WTC11 (cell line): ENCODE results near the gene RTCA. TPM values are rescaled to one million over a fixed set of nuclear protein-coding genes. Genes with fewer than 3 reads are reported as not detected.

Experiments used
- ATAC-seq: fragments of 200-7000 bp; cut with Tn5 transposase; 2 replicates; pipeline ENCODE4 v1.10.0; 2021; ENCODE audit warnings: mild to moderate bottlenecking, moderate library complexity
- CTCF ChIA-PET: fragments of 300-600 bp; sonication (Branson Sonifier 250); formaldehyde crosslinking; loops from one replicate; lab custom pipeline; 2021; ENCODE audit warnings: antibody characterized with exemption; lab: Charles Lee
- POLR2A ChIA-PET: fragments of 350-600 bp; sonication (Branson Sonifier 250); formaldehyde crosslinking; loops from one replicate; lab custom pipeline; 2021; ENCODE audit warnings: antibody characterized with exemption; lab: Charles Lee
- DNase-seq: peaks from one replicate; pipeline ENCODE4 v3.0.0; 2021; ENCODE audit warnings: low spot score
- H3K27ac Mint-ChIP-seq: 2 replicates; pipeline ENCODE4 v1.8.0; 2021; ENCODE audit warnings: mixed read lengths
- H3K27me3 Mint-ChIP-seq: 2 replicates; pipeline ENCODE4 v1.8.0; 2021; ENCODE audit warnings: low read depth, mild to moderate bottlenecking, moderate library complexity, mixed read lengths
- H3K36me3 Mint-ChIP-seq: 2 replicates; pipeline ENCODE4 v1.8.0; 2021; ENCODE audit warnings: mixed read lengths
- H3K4me1 Mint-ChIP-seq: 2 replicates; pipeline ENCODE4 v1.8.0; 2022; ENCODE audit warnings: mixed read lengths
- H3K4me3 Mint-ChIP-seq: 2 replicates; pipeline ENCODE4 v1.8.0; 2021; ENCODE audit warnings: mild to moderate bottlenecking, moderate library complexity, mixed read lengths
- H3K9me3 Mint-ChIP-seq: 2 replicates; pipeline ENCODE4 v1.8.0; 2021; ENCODE audit warnings: mixed read lengths
- ATF2 ChIP-seq: sonication (generic); formaldehyde crosslinking; IDR thresholded peaks from 2 replicates; pipeline ENCODE4 v1.8.1; 2022; ENCODE audit warnings: low read depth, missing genetic modification reagents, borderline replicate concordance
- CREB1 ChIP-seq: sonication (generic); formaldehyde crosslinking; IDR thresholded peaks from 2 replicates; pipeline ENCODE4 v1.8.0; 2023; ENCODE audit warnings: mild to moderate bottlenecking, missing genetic modification reagents
- EMX1 ChIP-seq: fragments of 250-450 bp; sonication (Bioruptor Pico); IDR thresholded peaks from 2 replicates; pipeline ENCODE4 v1.8.0; 2021; ENCODE audit warnings: mild to moderate bottlenecking
- ETV6 ChIP-seq: sonication (generic); formaldehyde crosslinking; IDR thresholded peaks from 2 replicates; pipeline ENCODE4 v1.8.1; 2022; ENCODE audit warnings: mild to moderate bottlenecking, missing genetic modification reagents
- FOXP4 ChIP-seq: sonication (generic); formaldehyde crosslinking; IDR thresholded peaks from 2 replicates; pipeline ENCODE4 v1.8.0; 2022; ENCODE audit warnings: mild to moderate bottlenecking, missing genetic modification reagents
- GABPB1 ChIP-seq: sonication (generic); formaldehyde crosslinking; IDR thresholded peaks from 2 replicates; pipeline ENCODE4 v1.8.1; 2023; ENCODE audit warnings: mild to moderate bottlenecking, missing genetic modification reagents
- HMGXB4 ChIP-seq: sonication (generic); formaldehyde crosslinking; IDR thresholded peaks from 2 replicates; pipeline ENCODE4 v1.8.1; 2023; ENCODE audit warnings: mild to moderate bottlenecking, moderate library complexity, missing genetic modification reagents
- JUN ChIP-seq: sonication (generic); formaldehyde crosslinking; IDR thresholded peaks from 2 replicates; pipeline ENCODE4 v1.8.0; 2023; ENCODE audit warnings: mild to moderate bottlenecking, missing genetic modification reagents
- MAX ChIP-seq: sonication (generic); formaldehyde crosslinking; IDR thresholded peaks from 2 replicates; pipeline ENCODE4 v1.8.0; 2022; ENCODE audit warnings: mild to moderate bottlenecking, missing genetic modification reagents
- MXD4 ChIP-seq: fragments of 250-450 bp; sonication (Bioruptor Pico); IDR thresholded peaks from 2 replicates; pipeline ENCODE4 v1.8.0; 2021; ENCODE audit warnings: mild to moderate bottlenecking, moderate library complexity, borderline replicate concordance
- NR1H2 ChIP-seq: sonication (generic); formaldehyde crosslinking; IDR thresholded peaks from 2 replicates; pipeline ENCODE4 v1.9.0; 2021; ENCODE audit warnings: mild to moderate bottlenecking, moderate library complexity, missing genetic modification reagents
- TCF7 ChIP-seq: sonication (generic); formaldehyde crosslinking; IDR thresholded peaks from 2 replicates; pipeline ENCODE4 v1.8.0; 2022; ENCODE audit warnings: mild to moderate bottlenecking, low read depth, missing genetic modification reagents, moderate library complexity
- TEAD4 ChIP-seq: sonication (generic); formaldehyde crosslinking; IDR thresholded peaks from 2 replicates; pipeline ENCODE4 v1.8.0; 2022; ENCODE audit warnings: mild to moderate bottlenecking, missing genetic modification reagents
- TP53 ChIP-seq: sonication (generic); formaldehyde crosslinking; IDR thresholded peaks from 2 replicates; pipeline ENCODE4 v1.8.1; 2023; ENCODE audit warnings: mild to moderate bottlenecking, missing genetic modification reagents
- ZNF121 ChIP-seq: sonication (generic); formaldehyde crosslinking; IDR thresholded peaks from 2 replicates; pipeline ENCODE4 v1.8.0; 2023; ENCODE audit warnings: missing genetic modification reagents
- ZNF138 ChIP-seq: sonication (generic); formaldehyde crosslinking; conservative IDR thresholded peaks from 2 replicates; pipeline ENCODE4 v1.8.1; 2022; ENCODE audit warnings: mild to moderate bottlenecking, moderate library complexity, missing genetic modification reagents
- total RNA-seq: library from RNA; stranded (reverse); gene quantifications from 3 replicates; pipeline ENCODE4 v1.2.3, GENCODE V29; 2021
- TF ChIP-seq, protein P1 (sequence below): fragments of 250-450 bp; sonication (Bioruptor Pico); IDR thresholded peaks from 2 replicates; pipeline ENCODE4 v2.1.2; 2022; ENCODE audit warnings: mild to moderate bottlenecking, moderate library complexity
- TF ChIP-seq, protein P2 (sequence below): sonication (generic); formaldehyde crosslinking; IDR thresholded peaks from 2 replicates; pipeline ENCODE4 v1.8.0; 2023; ENCODE audit warnings: missing genetic modification reagents

Gene RTCA
- total RNA-seq, 1 experiment from 2014 or later = 35.7 TPM

DNA sequence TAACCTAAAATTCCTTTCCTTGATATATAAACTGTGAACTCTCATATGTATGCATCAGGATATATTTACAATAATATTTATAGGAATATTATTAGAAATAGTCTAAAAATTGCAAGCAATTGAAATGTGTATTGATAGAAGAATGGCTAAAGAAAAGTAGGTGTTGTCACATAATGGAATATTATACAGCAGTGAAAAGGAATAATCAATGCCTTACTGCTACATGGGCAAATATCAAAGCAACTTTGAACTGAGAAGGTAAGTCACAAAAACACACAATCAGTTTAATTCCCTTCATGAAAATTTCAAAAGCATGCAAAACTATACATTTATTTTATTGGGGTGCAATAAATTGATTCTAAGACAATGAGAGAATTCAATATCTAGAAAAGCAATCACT, 50.6 kb downstream of the RTCA start:
- POLR2A ChIA-PET = no interaction called here
- H3K9me3 Mint-ChIP-seq = peaks cover 57% of the 10 kb centered on the region
- CTCF ChIA-PET = no interaction called here
- H3K27ac Mint-ChIP-seq = no peak overlapping the region
- TF ChIP-seq NR1H2 (CRISPR knock-in tag) = no peak
- TF ChIP-seq CREB1 (CRISPR knock-in tag) = no peak
- TF ChIP-seq ZNF138 (CRISPR knock-in tag) = no peak
- TF ChIP-seq, all 79 proteins: peak for 0
- no peaks in the 10 kb centered on the region; the same call in none of the 2 replicates for H3K27me3 Mint-ChIP-seq
- ATAC-seq (no peak), DNase-seq (no peak)
- peaks cover 25% of the 10 kb centered on the region for H3K36me3 Mint-ChIP-seq
- no peaks in the 10 kb centered on the region for H3K4me1 Mint-ChIP-seq
- no peak overlapping the region for H3K4me3 Mint-ChIP-seq

GRCh38 chr1:100320311-100321099, 54.5 kb downstream of the RTCA start:
- no peak overlapping the region for H3K4me3 Mint-ChIP-seq
- DNase-seq (no peak), ATAC-seq (peak; percentile 44; the same call in 1 of the 2 replicates)
- no peaks in the 10 kb centered on the region; the same call in none of the 2 replicates for H3K27me3 Mint-ChIP-seq
- CTCF ChIA-PET = no interaction called here
- H3K27ac Mint-ChIP-seq = no peak overlapping the region
- no peak for TF ChIP-seq ETV6 (CRISPR knock-in tag)
- no peak for TF ChIP-seq TP53
- H3K36me3 Mint-ChIP-seq = peaks cover 25% of the 10 kb centered on the region
- H3K4me1 Mint-ChIP-seq = peaks cover 21% of the 10 kb centered on the region
- POLR2A ChIA-PET = interaction anchor here (1.2 kb wide), 1 partner anchor 14 kb away, joined by 3 read pairs; no protein-coding TSS in a partner anchor
- H3K9me3 Mint-ChIP-seq = peaks cover 47% of the 10 kb centered on the region

DNA sequence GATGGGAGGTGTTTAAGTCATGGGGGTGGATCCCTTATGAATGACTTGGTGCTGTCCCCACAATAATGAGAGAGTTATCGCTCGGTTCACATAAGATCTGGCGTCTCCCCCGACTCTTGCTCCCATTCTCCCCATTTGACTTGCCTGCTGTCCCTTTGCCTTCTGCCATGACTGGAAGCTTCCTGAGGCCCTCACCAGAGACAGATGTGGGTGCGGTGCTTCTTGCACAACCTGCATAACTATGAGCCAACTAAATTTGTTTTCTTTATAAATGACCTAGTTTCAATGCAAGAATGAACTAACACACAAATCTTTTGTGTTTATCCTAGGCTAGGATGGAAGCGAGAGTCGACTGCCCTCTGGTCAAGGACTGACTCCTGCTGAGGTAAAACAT, 55.1 kb downstream of the RTCA start:
- ATAC-seq = no peak
- Mint-ChIP-seq H3K4me3 (no peak overlapping the region), H3K27me3 (no peaks in the 10 kb centered on the region; the same call in none of the 2 replicates), H3K27ac (no peak overlapping the region), H3K36me3 (peaks cover 21% of the 10 kb centered on the region), H3K4me1 (peaks cover 26% of the 10 kb centered on the region), H3K9me3 (peaks cover 42% of the 10 kb centered on the region)
- POLR2A ChIA-PET = no interaction called here
- CTCF ChIA-PET = no interaction called here
- TF ChIP-seq JUN (CRISPR knock-in tag) (no peak), ATF2 (CRISPR knock-in tag) (no peak), TEAD4 (CRISPR knock-in tag) (no peak), FOXP4 (no peak), MXD4 (CRISPR knock-in tag) (no peak), TCF7 (no peak), ZNF121 (no peak), EMX1 (CRISPR knock-in tag) (no peak), HMGXB4 (no peak), GABPB1 (CRISPR knock-in tag) (no peak), MAX (CRISPR knock-in tag) (no peak)
- TF ChIP-seq, protein P1, sequence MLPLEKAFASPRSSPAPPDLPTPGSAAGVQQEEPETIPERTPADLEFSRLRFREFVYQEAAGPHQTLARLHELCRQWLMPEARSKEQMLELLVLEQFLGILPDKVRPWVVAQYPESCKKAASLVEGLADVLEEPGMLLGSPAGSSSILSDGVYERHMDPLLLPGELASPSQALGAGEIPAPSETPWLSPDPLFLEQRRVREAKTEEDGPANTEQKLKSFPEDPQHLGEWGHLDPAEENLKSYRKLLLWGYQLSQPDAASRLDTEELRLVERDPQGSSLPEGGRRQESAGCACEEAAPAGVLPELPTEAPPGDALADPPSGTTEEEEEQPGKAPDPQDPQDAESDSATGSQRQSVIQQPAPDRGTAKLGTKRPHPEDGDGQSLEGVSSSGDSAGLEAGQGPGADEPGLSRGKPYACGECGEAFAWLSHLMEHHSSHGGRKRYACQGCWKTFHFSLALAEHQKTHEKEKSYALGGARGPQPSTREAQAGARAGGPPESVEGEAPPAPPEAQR (CRISPR knock-in tag) = no peak
- TF ChIP-seq, protein P2, sequence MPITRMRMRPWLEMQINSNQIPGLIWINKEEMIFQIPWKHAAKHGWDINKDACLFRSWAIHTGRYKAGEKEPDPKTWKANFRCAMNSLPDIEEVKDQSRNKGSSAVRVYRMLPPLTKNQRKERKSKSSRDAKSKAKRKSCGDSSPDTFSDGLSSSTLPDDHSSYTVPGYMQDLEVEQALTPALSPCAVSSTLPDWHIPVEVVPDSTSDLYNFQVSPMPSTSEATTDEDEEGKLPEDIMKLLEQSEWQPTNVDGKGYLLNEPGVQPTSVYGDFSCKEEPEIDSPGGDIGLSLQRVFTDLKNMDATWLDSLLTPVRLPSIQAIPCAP (CRISPR knock-in tag) = no peak
- DNase-seq = no peak
